ENCODE results near the gene NLGN3.

The NLGN3 gene

DNA sequence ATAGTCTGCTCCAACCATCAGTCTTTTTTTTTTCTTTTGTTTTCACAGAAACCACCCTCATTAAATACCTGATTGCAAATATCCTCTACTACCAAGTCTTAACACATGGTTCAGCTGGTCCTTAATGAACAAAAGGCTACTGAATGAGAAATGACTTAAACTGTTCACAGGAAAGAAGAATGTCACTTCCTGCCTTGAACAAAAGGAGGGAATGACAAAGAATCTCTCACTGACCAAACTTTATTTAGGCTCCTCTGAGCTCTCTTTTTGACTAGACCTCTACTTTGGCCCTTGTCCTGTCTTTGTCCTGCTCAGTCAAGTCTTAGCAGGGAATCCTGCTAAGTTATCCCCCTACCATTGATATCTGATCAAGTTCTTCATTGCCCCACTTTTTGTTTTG lies 46.6 kb downstream of the NLGN3 start:
- H3K27ac ChIP-seq (ENCODE audit: low read length) = peak overlapping the region; percentile 31
- DNase-seq (no peak), ATAC-seq (ENCODE audit: insufficient read depth, low read depth) (no peak)
- H3K36me3 ChIP-seq (ENCODE audit: insufficient read depth, low read length) = no peaks in the 10 kb centered on the region
- no peaks in the 10 kb centered on the region for H4K20me1 ChIP-seq (ENCODE audit: insufficient read depth, low read length)
- no peaks in the 10 kb centered on the region for H3K27me3 ChIP-seq (ENCODE audit: insufficient read depth, low read length, poor library complexity)
- H3K9ac ChIP-seq (ENCODE audit: low read depth, low read length) = no peak overlapping the region
- no peak overlapping the region for H3K4me3 ChIP-seq (ENCODE audit: low read depth in 1 of 2, low read length in 2 of 2)
- no peak overlapping the region for H3K4me2 ChIP-seq (ENCODE audit: insufficient read depth, low read length)
- peaks cover 11% of the 10 kb centered on the region for H3K4me1 ChIP-seq (ENCODE audit: insufficient read depth, low read length)
- H3K79me2 ChIP-seq (ENCODE audit: insufficient read depth, low read length) = peaks cover 31% of the 10 kb centered on the region
- no peak for TF ChIP-seq EZH2 (IDR thresholded peaks at IDR 0.05; ENCODE audit: borderline replicate concordance, low read depth, low read length, severe bottlenecking)
- H2AFZ ChIP-seq (ENCODE audit: low read depth, low read length) = no peak overlapping the region
- no peaks in the 10 kb centered on the region for H3K9me3 ChIP-seq (ENCODE audit: insufficient read depth, low read length, severe bottlenecking)

DNA sequence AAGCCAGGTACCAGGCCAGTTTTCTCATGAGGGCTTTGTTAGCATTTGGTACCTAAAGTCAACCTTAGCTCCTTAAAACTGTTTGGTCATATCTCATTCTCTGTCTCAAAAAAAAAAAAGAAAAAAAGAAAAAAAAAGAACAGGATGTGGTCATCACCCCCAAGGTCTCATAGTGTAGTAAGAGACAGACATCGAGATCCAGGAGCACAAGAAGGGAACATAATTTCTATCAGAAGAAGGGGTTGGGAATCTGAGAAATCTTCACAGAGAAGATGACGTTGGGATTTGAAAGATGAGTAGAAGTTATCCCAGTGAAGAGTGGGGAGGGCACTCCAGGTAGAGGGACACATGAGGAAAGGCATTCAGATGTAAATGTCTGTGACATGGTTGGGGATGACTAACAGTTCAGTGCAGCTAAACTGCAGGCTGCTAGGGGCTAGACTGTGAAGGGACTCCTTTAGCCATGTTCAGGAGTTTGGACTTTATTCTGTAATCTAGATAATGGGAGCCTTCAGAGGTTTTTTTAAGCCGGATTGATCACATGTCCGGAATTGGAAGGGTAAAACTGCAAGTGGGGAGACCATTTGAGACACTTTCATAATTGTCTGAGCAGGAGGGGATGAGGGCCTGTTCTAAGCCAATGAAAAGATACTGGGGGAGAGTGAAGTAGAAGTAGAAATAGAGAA lies 51.5 kb downstream of the NLGN3 start:
- peak; percentile 8 for DNase-seq
- peak; percentile 63 for ATAC-seq (ENCODE audit: insufficient read depth, low read depth)
- TF ChIP-seq EZH2 (IDR thresholded peaks at IDR 0.05; ENCODE audit: borderline replicate concordance, low read depth, low read length, severe bottlenecking) = no peak
- TF ChIP-seq, protein P1, sequence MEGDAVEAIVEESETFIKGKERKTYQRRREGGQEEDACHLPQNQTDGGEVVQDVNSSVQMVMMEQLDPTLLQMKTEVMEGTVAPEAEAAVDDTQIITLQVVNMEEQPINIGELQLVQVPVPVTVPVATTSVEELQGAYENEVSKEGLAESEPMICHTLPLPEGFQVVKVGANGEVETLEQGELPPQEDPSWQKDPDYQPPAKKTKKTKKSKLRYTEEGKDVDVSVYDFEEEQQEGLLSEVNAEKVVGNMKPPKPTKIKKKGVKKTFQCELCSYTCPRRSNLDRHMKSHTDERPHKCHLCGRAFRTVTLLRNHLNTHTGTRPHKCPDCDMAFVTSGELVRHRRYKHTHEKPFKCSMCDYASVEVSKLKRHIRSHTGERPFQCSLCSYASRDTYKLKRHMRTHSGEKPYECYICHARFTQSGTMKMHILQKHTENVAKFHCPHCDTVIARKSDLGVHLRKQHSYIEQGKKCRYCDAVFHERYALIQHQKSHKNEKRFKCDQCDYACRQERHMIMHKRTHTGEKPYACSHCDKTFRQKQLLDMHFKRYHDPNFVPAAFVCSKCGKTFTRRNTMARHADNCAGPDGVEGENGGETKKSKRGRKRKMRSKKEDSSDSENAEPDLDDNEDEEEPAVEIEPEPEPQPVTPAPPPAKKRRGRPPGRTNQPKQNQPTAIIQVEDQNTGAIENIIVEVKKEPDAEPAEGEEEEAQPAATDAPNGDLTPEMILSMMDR (IDR thresholded peaks at IDR 0.05; ENCODE audit: borderline replicate concordance, extremely low read depth, low read length, poor library complexity, severe bottlenecking) = no peak
- no peaks in the 10 kb centered on the region for H3K36me3 ChIP-seq (ENCODE audit: insufficient read depth, low read length)
- peak overlapping the region; percentile 77 for H3K27ac ChIP-seq (ENCODE audit: low read length)
- peak overlapping the region in 1 of 2 experiments; percentile 58; a peak in 3 of 4 replicates for H3K4me3 ChIP-seq (ENCODE audit: low read depth in 1 of 2, low read length in 2 of 2)
- no peaks in the 10 kb centered on the region for H3K27me3 ChIP-seq (ENCODE audit: insufficient read depth, low read length, poor library complexity)
- no peaks in the 10 kb centered on the region for H4K20me1 ChIP-seq (ENCODE audit: insufficient read depth, low read length)
- H3K4me2 ChIP-seq (ENCODE audit: insufficient read depth, low read length) = peak overlapping the region; percentile 72
- no peaks in the 10 kb centered on the region for H3K9me3 ChIP-seq (ENCODE audit: insufficient read depth, low read length, severe bottlenecking)
- H2AFZ ChIP-seq (ENCODE audit: low read depth, low read length) = peak overlapping the region; percentile 51
- H3K9ac ChIP-seq (ENCODE audit: low read depth, low read length) = peak overlapping the region; percentile 64
- H3K79me2 ChIP-seq (ENCODE audit: insufficient read depth, low read length) = peaks cover 35% of the 10 kb centered on the region
- H3K4me1 ChIP-seq (ENCODE audit: insufficient read depth, low read length) = peaks cover 25% of the 10 kb centered on the region

DNA sequence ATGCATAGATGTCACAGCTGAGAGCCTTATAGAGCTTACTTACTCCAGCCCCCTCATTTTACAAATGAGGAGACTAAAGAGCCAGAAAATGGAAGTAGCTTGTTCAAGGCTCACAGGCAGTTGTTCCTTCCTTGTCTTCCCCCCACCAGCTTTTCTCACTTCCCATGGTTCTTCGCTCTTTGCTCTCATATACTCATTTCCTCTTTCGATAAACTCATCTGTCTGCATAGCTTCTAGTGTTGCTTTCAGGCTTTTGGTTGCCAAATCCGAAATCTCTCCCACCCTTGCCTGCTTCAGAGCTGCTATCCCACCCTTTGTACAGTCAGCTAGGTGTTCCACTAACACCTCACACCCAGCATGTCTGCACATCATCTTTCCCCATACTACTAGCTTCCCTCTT lies 53.4 kb downstream of the NLGN3 start:
- H4K20me1 ChIP-seq (ENCODE audit: insufficient read depth, low read length) = no peaks in the 10 kb centered on the region
- peak overlapping the region; percentile 64 for H3K9ac ChIP-seq (ENCODE audit: low read depth, low read length)
- peak overlapping the region; percentile 27 to 58; a peak in 3 of 4 replicates for H3K4me3 ChIP-seq (ENCODE audit: low read depth in 1 of 2, low read length in 2 of 2)
- TF ChIP-seq, protein P1 (IDR thresholded peaks at IDR 0.05; ENCODE audit: borderline replicate concordance, extremely low read depth, low read length, poor library complexity, severe bottlenecking) = no peak
- no peak for TF ChIP-seq EZH2 (IDR thresholded peaks at IDR 0.05; ENCODE audit: borderline replicate concordance, low read depth, low read length, severe bottlenecking)
- no peaks in the 10 kb centered on the region for H3K27me3 ChIP-seq (ENCODE audit: insufficient read depth, low read length, poor library complexity)
- peak; percentile 46 for DNase-seq
- H3K9me3 ChIP-seq (ENCODE audit: insufficient read depth, low read length, severe bottlenecking) = no peaks in the 10 kb centered on the region
- H3K36me3 ChIP-seq (ENCODE audit: insufficient read depth, low read length) = no peaks in the 10 kb centered on the region
- H2AFZ ChIP-seq (ENCODE audit: low read depth, low read length) = peak overlapping the region; percentile 77
- H3K4me2 ChIP-seq (ENCODE audit: insufficient read depth, low read length) = peak overlapping the region; percentile 72
- peak overlapping the region; percentile 88 for H3K27ac ChIP-seq (ENCODE audit: low read length)
- peaks cover 34% of the 10 kb centered on the region for H3K79me2 ChIP-seq (ENCODE audit: insufficient read depth, low read length)
- ATAC-seq (ENCODE audit: insufficient read depth, low read depth) = peak; percentile 74
- peaks cover 22% of the 10 kb centered on the region for H3K4me1 ChIP-seq (ENCODE audit: insufficient read depth, low read length)

DNA sequence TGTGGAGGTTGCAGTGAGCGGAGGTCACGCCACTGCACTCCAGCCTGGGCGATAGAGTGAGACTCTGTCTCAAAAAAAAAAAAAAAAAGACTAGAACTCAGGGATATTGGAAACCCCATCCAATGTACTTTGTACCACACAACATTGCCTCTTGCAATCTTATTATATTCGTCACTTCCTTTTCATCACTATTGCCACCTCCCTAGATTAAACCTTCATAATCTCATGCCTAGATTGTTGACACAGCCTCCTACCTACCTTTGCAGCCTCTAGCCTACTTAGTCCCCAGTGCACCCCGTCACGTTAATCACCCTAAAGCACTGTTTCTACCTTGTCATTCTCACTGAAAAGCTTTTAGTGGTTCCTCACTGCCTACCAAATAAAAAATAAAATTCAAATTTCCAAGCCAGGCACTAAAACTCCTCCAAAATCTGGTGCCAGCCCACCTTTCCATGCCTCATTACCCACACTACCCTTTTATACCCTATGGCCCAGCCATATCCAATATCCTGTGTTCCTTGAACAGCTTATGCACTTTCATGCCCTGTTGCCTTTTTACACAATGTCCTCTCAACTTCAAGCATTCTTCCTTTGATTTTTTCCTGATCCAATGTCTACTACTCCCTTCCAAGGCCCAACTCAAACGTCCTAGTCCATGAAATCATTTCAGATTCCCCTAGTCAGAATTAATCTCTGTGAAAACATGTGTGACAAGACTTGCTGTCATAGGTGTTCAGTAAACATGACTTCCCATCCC lies 54.8 kb downstream of the NLGN3 start:
- Histone ChIP-seq H2AFZ (ENCODE audit: low read depth, low read length) (no peak overlapping the region), H3K9me3 (ENCODE audit: insufficient read depth, low read length, severe bottlenecking) (no peaks in the 10 kb centered on the region)

More for the DNA sequence above, 54.8 kb downstream of the NLGN3 start:
- Histone ChIP-seq H3K79me2 (ENCODE audit: insufficient read depth, low read length) (peaks cover 28% of the 10 kb centered on the region), H3K27ac (ENCODE audit: low read length) (no peak overlapping the region), H3K9ac (ENCODE audit: low read depth, low read length) (no peak overlapping the region), H3K4me1 (ENCODE audit: insufficient read depth, low read length) (peaks cover 22% of the 10 kb centered on the region), H3K4me2 (ENCODE audit: insufficient read depth, low read length) (no peak overlapping the region), H3K27me3 (ENCODE audit: insufficient read depth, low read length, poor library complexity) (no peaks in the 10 kb centered on the region), H3K4me3 (ENCODE audit: low read depth in 1 of 2, low read length in 2 of 2) (no peak overlapping the region), H4K20me1 (ENCODE audit: insufficient read depth, low read length) (no peaks in the 10 kb centered on the region), H3K36me3 (ENCODE audit: insufficient read depth, low read length) (no peaks in the 10 kb centered on the region)
- ATAC-seq (ENCODE audit: insufficient read depth, low read depth) (no peak), DNase-seq (no peak)
- TF ChIP-seq EZH2 (IDR thresholded peaks at IDR 0.05; ENCODE audit: borderline replicate concordance, low read depth, low read length, severe bottlenecking) = no peak
- TF ChIP-seq, protein P1 (IDR thresholded peaks at IDR 0.05; ENCODE audit: borderline replicate concordance, extremely low read depth, low read length, poor library complexity, severe bottlenecking) = no peak
